ENCODE measurements around the gene BRME1. TPM values are rescaled to one million over a fixed set of nuclear protein-coding genes. Genes with fewer than 3 reads are reported as not detected.
A peak's percentile ranks its signal among the peaks of the same experiment; 100 is the strongest.

Gene BRME1
- total RNA-seq, 4 donors from 2014 or later, result 0.42 to 1.1 (median 0.78) TPM

GRCh38 chr19:13929956-13930355 lies 24.0 kb upstream of the BRME1 start:
- 93% methylated on average over 13 of the region's 17 CpGs for WGBS
- intact Hi-C loops (cut with DNase I), result no loop called here
- peaks cover 0 to 5% (median 0%) of the 10 kb centered on the region in 4 donors for H3K4me1 ChIP-seq
- H3K36me3 ChIP-seq, result peaks cover 4 to 59% (median 46%) of the 10 kb centered on the region in 4 donors
- no peak overlapping the region for H3K27ac ChIP-seq (replicated peaks in 1 of 4)
- no peaks in the 10 kb centered on the region for H3K9me3 ChIP-seq
- DNase-seq (ENCODE audit: extremely low spot score), result no peak
- H3K27me3 ChIP-seq, result peaks cover 0 to 24% (median 2%) of the 10 kb centered on the region in 4 donors
- no peak for TF ChIP-seq POLR2AphosphoS5 (IDR thresholded peaks at IDR 0.05)
- TF ChIP-seq, protein P1, sequence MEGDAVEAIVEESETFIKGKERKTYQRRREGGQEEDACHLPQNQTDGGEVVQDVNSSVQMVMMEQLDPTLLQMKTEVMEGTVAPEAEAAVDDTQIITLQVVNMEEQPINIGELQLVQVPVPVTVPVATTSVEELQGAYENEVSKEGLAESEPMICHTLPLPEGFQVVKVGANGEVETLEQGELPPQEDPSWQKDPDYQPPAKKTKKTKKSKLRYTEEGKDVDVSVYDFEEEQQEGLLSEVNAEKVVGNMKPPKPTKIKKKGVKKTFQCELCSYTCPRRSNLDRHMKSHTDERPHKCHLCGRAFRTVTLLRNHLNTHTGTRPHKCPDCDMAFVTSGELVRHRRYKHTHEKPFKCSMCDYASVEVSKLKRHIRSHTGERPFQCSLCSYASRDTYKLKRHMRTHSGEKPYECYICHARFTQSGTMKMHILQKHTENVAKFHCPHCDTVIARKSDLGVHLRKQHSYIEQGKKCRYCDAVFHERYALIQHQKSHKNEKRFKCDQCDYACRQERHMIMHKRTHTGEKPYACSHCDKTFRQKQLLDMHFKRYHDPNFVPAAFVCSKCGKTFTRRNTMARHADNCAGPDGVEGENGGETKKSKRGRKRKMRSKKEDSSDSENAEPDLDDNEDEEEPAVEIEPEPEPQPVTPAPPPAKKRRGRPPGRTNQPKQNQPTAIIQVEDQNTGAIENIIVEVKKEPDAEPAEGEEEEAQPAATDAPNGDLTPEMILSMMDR (IDR thresholded peaks at IDR 0.05), result no peak
- TF ChIP-seq EP300 (IDR thresholded peaks at IDR 0.05), result no peak
- no peak for TF ChIP-seq POLR2A (IDR thresholded peaks at IDR 0.05; ENCODE audit: low read depth)
- H3K4me3 ChIP-seq, result no peak overlapping the region

DNA sequence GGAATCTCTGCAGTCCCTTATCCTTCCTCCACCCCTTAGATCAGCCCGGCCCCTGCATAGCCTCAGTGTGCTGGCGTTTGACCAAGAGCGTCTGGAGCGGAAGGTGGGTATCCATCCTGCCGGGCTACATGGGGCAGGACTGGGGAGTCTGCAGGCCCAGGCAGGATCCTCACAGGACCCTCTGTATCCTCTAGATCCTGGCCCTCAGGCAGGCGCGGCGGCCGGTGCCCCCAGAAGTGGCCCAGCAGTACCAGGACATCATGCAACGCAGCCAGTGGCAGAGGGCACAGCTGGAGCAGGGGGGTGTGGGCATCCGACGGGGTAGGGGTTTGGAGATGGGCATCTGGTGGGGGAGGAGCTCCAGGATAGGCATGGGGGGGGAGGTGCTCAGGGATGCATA lies 23.4 kb upstream of the BRME1 start:
- Histone ChIP-seq H3K36me3 (peaks cover 9 to 65% (median 52%) of the 10 kb centered on the region in 4 donors), H3K27ac (replicated peaks in 1 of 4) (no peak overlapping the region), H3K4me3 (no peak overlapping the region), H3K4me1 (peaks cover 0 to 5% (median 0%) of the 10 kb centered on the region in 4 donors), H3K27me3 (peaks cover 0 to 18% (median 2%) of the 10 kb centered on the region in 4 donors), H3K9me3 (no peaks in the 10 kb centered on the region)
- no peak for TF ChIP-seq POLR2AphosphoS5 (IDR thresholded peaks at IDR 0.05)
- TF ChIP-seq EP300 (IDR thresholded peaks at IDR 0.05), result no peak
- TF ChIP-seq, protein P1 (IDR thresholded peaks at IDR 0.05), result no peak
- TF ChIP-seq POLR2A (IDR thresholded peaks at IDR 0.05; ENCODE audit: low read depth), result no peak
- 80% methylated on average over 10 of the region's 12 CpGs for WGBS
- no peak for DNase-seq (ENCODE audit: extremely low spot score)
- intact Hi-C loops (cut with DNase I), result no loop called here

DNA sequence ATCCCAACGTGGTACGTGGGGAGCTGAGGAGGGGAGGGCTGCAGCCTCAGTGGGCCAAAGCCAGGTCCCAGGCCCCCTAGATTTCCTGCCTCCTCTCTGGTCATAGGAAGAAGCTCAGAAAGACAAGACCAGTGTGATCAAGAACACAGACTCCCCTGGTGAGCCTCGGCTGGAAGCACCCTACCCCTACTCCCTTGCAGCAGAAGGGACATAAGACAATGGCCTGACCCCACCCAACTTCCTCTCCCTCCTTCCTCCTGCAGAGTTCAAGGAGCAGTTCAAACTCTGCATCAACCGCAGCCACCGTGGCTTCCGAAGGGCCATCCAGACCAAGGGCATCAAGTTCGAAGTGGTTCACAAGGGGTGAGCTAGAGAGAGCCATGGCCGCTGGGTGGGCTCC lies 20.8 kb upstream of the BRME1 start:
- Histone ChIP-seq H3K9me3 (no peaks in the 10 kb centered on the region), H3K4me1 (peaks cover 0 to 5% (median 0%) of the 10 kb centered on the region in 4 donors), H3K4me3 (no peak overlapping the region), H3K36me3 (peaks cover 19 to 89% (median 78%) of the 10 kb centered on the region in 4 donors), H3K27me3 (no peaks in the 10 kb centered on the region), H3K27ac (replicated peaks in 1 of 4) (peak overlapping the region in 1 of 4 donors; percentile 30)
- intact Hi-C loops (cut with DNase I), result no loop called here
- TF ChIP-seq POLR2A (IDR thresholded peaks at IDR 0.05; ENCODE audit: low read depth) (no peak), EP300 (IDR thresholded peaks at IDR 0.05) (no peak), POLR2AphosphoS5 (IDR thresholded peaks at IDR 0.05) (no peak)
- TF ChIP-seq, protein P1 (IDR thresholded peaks at IDR 0.05), result no peak
- WGBS, result 91% methylated on average over 8 of the region's 8 CpGs
- DNase-seq (ENCODE audit: extremely low spot score), result no peak

GRCh38 chr19:13926010-13926409 lies 20.1 kb upstream of the BRME1 start:
- no peak overlapping the region for H3K4me3 ChIP-seq
- DNase-seq (ENCODE audit: extremely low spot score), result no peak
- H3K27ac ChIP-seq (replicated peaks in 1 of 4), result peak overlapping the region in 1 of 4 donors; percentile 30
- H3K4me1 ChIP-seq, result peaks cover 0 to 5% (median 0%) of the 10 kb centered on the region in 4 donors
- intact Hi-C loops (cut with DNase I), result no loop called here
- H3K36me3 ChIP-seq, result peaks cover 25 to 89% (median 80%) of the 10 kb centered on the region in 4 donors
- H3K9me3 ChIP-seq, result no peaks in the 10 kb centered on the region
- 71% methylated on average over 4 of the region's 4 CpGs for WGBS
- no peak for TF ChIP-seq EP300 (IDR thresholded peaks at IDR 0.05)
- TF ChIP-seq, protein P1 (IDR thresholded peaks at IDR 0.05), result no peak
- no peak for TF ChIP-seq POLR2AphosphoS5 (IDR thresholded peaks at IDR 0.05)
- TF ChIP-seq POLR2A (IDR thresholded peaks at IDR 0.05; ENCODE audit: low read depth), result no peak
- no peaks in the 10 kb centered on the region for H3K27me3 ChIP-seq

Measured in esophagus muscularis mucosa (tissue), 4 donors.